HCT116 (cell line): ENCODE results near the gene SLC6A17.

ENCODE experiments used
- ATF3 ChIP-seq: IDR thresholded peaks from 2 replicates; pipeline ENCODE4 v1.6.1; 2012
- CBX3 ChIP-seq: IDR thresholded peaks from 2 replicates; pipeline ENCODE4 v1.6.1; 2012; ENCODE audit warnings: low read depth
- CEBPB ChIP-seq: IDR thresholded peaks from 2 replicates; pipeline ENCODE4 v1.6.1; 2012; ENCODE audit warnings: low read depth
- CTCF ChIP-seq, 3 experiments: fragments of 200-600 bp in 1 of 3; sonication (generic) in 1 of 3; IDR thresholded peaks in 2 of 3; conservative IDR thresholded peaks in 1 of 3; 2 replicates each; pipeline ENCODE4 v1.5.1; 2012 to 2017; ENCODE audit warnings: low read depth in 2 of 3, low read length in 2 of 3, antibody characterized with exemption in 1 of 3, borderline replicate concordance in 1 of 3, control low read depth in 1 of 3, mild to moderate bottlenecking in 1 of 3, mixed read lengths in 1 of 3, mixed run types in 1 of 3, moderate library complexity in 1 of 3; ENCODE audit not compliant: insufficient read depth in 1 of 3
- EGR1 ChIP-seq: IDR thresholded peaks from 2 replicates; pipeline ENCODE4 v1.6.1; 2012; ENCODE audit warnings: low read depth
- EZH2 ChIP-seq: fragments of 200-600 bp; sonication (generic); IDR thresholded peaks from 2 replicates; pipeline ENCODE4 v1.6.1; 2017; ENCODE audit warnings: antibody characterized with exemption, mixed run types
- EZH2phosphoT487 ChIP-seq: fragments of 200-600 bp; IDR thresholded peaks from 2 replicates; pipeline ENCODE4 v1.6.1; 2018; ENCODE audit warnings: antibody characterized with exemption, borderline replicate concordance
- POLR2A ChIP-seq: IDR thresholded peaks from 2 replicates; pipeline ENCODE4 v1.7.0; 2011; ENCODE audit warnings: borderline replicate concordance; ENCODE audit not compliant: insufficient read depth, insufficient read length; ENCODE audit errors: extremely low read depth
- POLR2AphosphoS5 ChIP-seq: IDR thresholded peaks from 2 replicates; pipeline ENCODE4 v1.6.1; 2011; ENCODE audit warnings: mild to moderate bottlenecking, low read depth, low read length, moderate library complexity
- REST ChIP-seq: IDR thresholded peaks from 2 replicates; pipeline ENCODE4 v1.6.1; 2012; ENCODE audit warnings: low read depth
- SP1 ChIP-seq: IDR thresholded peaks from 2 replicates; pipeline ENCODE4 v1.6.1; 2012; ENCODE audit warnings: low read depth
- ZBTB33 ChIP-seq: IDR thresholded peaks from 2 replicates; pipeline ENCODE4 v1.6.1; 2011; ENCODE audit warnings: mild to moderate bottlenecking, low read length, moderate library complexity; ENCODE audit not compliant: insufficient replicate concordance; ENCODE audit errors: extremely low read depth
- ZNF274 ChIP-seq: fragments of 200-500 bp; sonication (Bioruptor generic); IDR thresholded peaks from 2 replicates; pipeline ENCODE4 v1.6.1; 2014; ENCODE audit warnings: mild to moderate bottlenecking, low read depth, low read length, inconsistent platforms

- TF ChIP-seq POLR2AphosphoS5 = no peak
- no peak for TF ChIP-seq CTCF (IDR thresholded peaks at IDR 0.05 in 2 of 3, conservative IDR thresholded peaks at IDR 0.05 in 1 of 3; ENCODE audit: borderline replicate concordance in 1 of 3, insufficient read depth in 1 of 3, low read depth in 2 of 3, low read length in 2 of 3)
- no peak for TF ChIP-seq CBX3
- no peak for TF ChIP-seq EZH2phosphoT487
- TF ChIP-seq CEBPB = no peak
- no peak for TF ChIP-seq POLR2A
- TF ChIP-seq EZH2 = no peak
- no peak for TF ChIP-seq ZBTB33
- no peak for TF ChIP-seq ZNF274
- TF ChIP-seq REST = no peak
- no peak for TF ChIP-seq SP1
- no peak for TF ChIP-seq ATF3
- no peak for TF ChIP-seq EGR1
These were observed 10.3 kb downstream of the SLC6A17 start for GRCh38 chr1:110160538-110161100.
